Stimulated activated naive CD8-positive, alpha-beta T cell treated with anti-CD3 and anti-CD28 coated beads, Interleukin-15, Interleukin-2, amounts not matched to agents 100 ng/mL and 50 ng/mL, for 24 hours (primary cell): ENCODE measurements around the gene DPP3.
A peak's percentile ranks its signal among the peaks of the same experiment; 100 is the strongest.
"Not testable (repeated sequence)": the region's sequence is repeated elsewhere in the genome, so short reads cannot be mapped to it uniquely, and the experiment has no call there.

ENCODE experiments used
- H3K27ac Mint-ChIP-seq: one replicate; pipeline ENCODE4 v1.8.0; 2021; ENCODE audit warnings: mild to moderate bottlenecking, mixed read lengths
- H3K27me3 Mint-ChIP-seq: one replicate; pipeline ENCODE4 v1.8.0; 2021; ENCODE audit warnings: mixed read lengths
- H3K36me3 Mint-ChIP-seq: one replicate; pipeline ENCODE4 v1.8.0; 2021; ENCODE audit warnings: low read depth, mixed read lengths
- H3K4me1 Mint-ChIP-seq: one replicate; pipeline ENCODE4 v1.8.0; 2021; ENCODE audit warnings: low read depth, mixed read lengths
- H3K4me3 Mint-ChIP-seq: one replicate; pipeline ENCODE4 v1.8.0; 2021; ENCODE audit warnings: mild to moderate bottlenecking, mixed read lengths
- H3K9me3 Mint-ChIP-seq: one replicate; pipeline ENCODE4 v1.8.0; 2021; ENCODE audit warnings: mixed read lengths

DPP3 gene

GRCh38 chr11:66454247-66454646, 26.0 kb upstream of the DPP3 start:
- H3K27me3 Mint-ChIP-seq: peaks cover 4% of the 10 kb centered on the region
- H3K27ac Mint-ChIP-seq: peak overlapping the region; percentile 15
- H3K36me3 Mint-ChIP-seq: no peaks in the 10 kb centered on the region
- peaks cover 36% of the 10 kb centered on the region for H3K4me1 Mint-ChIP-seq
- no peak overlapping the region for H3K4me3 Mint-ChIP-seq
- no peaks in the 10 kb centered on the region for H3K9me3 Mint-ChIP-seq

DNA sequence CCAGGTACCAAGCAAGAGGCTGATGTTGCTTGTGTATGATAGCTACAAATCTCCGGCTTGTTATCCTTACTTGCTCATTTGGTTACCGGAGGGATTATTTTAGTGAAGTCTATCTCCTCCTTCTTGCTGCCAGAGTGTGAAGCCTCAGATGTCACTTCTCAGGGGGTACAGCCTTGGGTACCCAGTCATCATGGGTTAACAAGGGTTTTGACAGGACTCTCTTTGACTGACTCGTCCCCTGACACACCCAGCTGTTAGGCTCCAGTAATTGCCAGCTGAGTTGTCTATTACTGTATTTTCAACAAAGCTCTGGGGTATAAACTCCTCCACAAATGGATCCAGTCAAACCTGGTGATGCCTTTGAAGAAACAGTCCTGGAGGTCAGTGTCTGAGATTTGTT, 25.4 kb upstream of the DPP3 start:
- H3K4me3 Mint-ChIP-seq: no peak overlapping the region
- H3K36me3 Mint-ChIP-seq: no peaks in the 10 kb centered on the region
- no peaks in the 10 kb centered on the region for H3K9me3 Mint-ChIP-seq
- peaks cover 42% of the 10 kb centered on the region for H3K4me1 Mint-ChIP-seq
- peak overlapping the region; percentile 67 for H3K27ac Mint-ChIP-seq
- H3K27me3 Mint-ChIP-seq: peaks cover 4% of the 10 kb centered on the region

GRCh38 chr11:66457826-66458225, 22.4 kb upstream of the DPP3 start:
- Mint-ChIP-seq H3K27me3 (no peaks in the 10 kb centered on the region), H3K4me1 (peaks cover 46% of the 10 kb centered on the region), H3K4me3 (no peak overlapping the region), H3K36me3 (peaks cover 4% of the 10 kb centered on the region), H3K9me3 (peaks cover 8% of the 10 kb centered on the region), H3K27ac (peak overlapping the region; percentile 68)

- H3K27me3 Mint-ChIP-seq: no peaks in the 10 kb centered on the region
- H3K9me3 Mint-ChIP-seq: peaks cover 9% of the 10 kb centered on the region
- H3K36me3 Mint-ChIP-seq: peaks cover 4% of the 10 kb centered on the region
- H3K4me1 Mint-ChIP-seq: peaks cover 47% of the 10 kb centered on the region
- H3K27ac Mint-ChIP-seq: peak overlapping the region; percentile 78
- peak overlapping the region; percentile 15 for H3K4me3 Mint-ChIP-seq
Observed at GRCh38 chr11:66459138-66459778, 21.0 kb upstream of the DPP3 start.

DNA sequence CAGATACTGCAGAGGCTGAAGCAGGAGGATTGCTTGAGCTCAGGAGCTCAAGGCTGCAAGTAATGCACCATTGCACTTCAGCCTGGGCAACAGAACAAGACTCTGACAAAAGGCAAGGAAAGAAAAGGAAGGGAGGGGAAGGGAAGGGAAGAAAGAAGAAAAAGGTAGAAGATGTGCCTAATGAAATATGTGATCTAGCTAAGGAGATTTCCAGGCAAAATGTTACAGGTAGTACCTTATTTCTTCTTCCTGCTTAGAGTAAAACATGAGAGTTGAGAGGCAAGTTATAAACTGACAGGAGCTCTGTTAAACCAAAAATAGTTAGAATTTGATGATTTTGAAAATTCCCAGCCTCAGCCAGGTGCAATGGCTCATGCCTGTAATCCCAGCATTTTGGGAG, 18.2 kb upstream of the DPP3 start:
- Mint-ChIP-seq H3K36me3 (peaks cover 4% of the 10 kb centered on the region), H3K4me1 (peaks cover 49% of the 10 kb centered on the region), H3K27me3 (no peaks in the 10 kb centered on the region), H3K4me3 (no peak overlapping the region), H3K27ac (no peak overlapping the region), H3K9me3 (peaks cover 9% of the 10 kb centered on the region)

DNA sequence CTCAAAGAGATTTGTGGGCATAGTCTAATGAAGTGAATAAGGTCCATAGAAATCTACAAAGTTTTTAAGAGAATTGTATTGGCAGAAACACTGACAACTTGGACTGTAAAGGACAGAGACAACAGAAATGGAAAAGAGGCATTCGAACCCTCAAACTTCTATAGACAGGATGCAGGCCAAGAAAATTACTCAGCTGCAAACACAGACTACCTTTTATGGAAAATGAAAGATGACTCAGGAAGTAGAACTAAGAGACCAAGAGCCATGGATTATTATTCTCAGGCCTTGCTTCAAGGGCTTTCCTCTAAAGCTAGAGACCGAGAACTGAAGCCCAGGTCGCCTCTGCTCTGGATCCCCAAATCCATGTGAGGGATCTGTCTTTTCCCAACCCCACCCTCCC, 17.3 kb upstream of the DPP3 start:
- no peak overlapping the region for H3K4me3 Mint-ChIP-seq
- H3K27ac Mint-ChIP-seq: no peak overlapping the region
- H3K27me3 Mint-ChIP-seq: no peaks in the 10 kb centered on the region
- H3K9me3 Mint-ChIP-seq: peaks cover 9% of the 10 kb centered on the region
- peaks cover 4% of the 10 kb centered on the region for H3K36me3 Mint-ChIP-seq
- peaks cover 52% of the 10 kb centered on the region for H3K4me1 Mint-ChIP-seq

GRCh38 chr11:66464116-66464515, 16.1 kb upstream of the DPP3 start:
- not testable (repeated sequence) for H3K27me3 Mint-ChIP-seq, H3K4me3 Mint-ChIP-seq, H3K9me3 Mint-ChIP-seq, H3K27ac Mint-ChIP-seq, H3K36me3 Mint-ChIP-seq
- peaks cover 47% of the 10 kb centered on the region for H3K4me1 Mint-ChIP-seq

- Mint-ChIP-seq H3K4me3 (no peak overlapping the region), H3K27me3 (no peaks in the 10 kb centered on the region), H3K4me1 (peaks cover 40% of the 10 kb centered on the region), H3K9me3 (peaks cover 9% of the 10 kb centered on the region), H3K27ac (no peak overlapping the region), H3K36me3 (peaks cover 4% of the 10 kb centered on the region)
Observed at GRCh38 chr11:66464916-66465315, 15.3 kb upstream of the DPP3 start.

- Mint-ChIP-seq H3K9me3 (peaks cover 9% of the 10 kb centered on the region), H3K27ac (peak overlapping the region; percentile 49), H3K4me3 (peak overlapping the region; percentile 76), H3K4me1 (peaks cover 44% of the 10 kb centered on the region), H3K27me3 (no peaks in the 10 kb centered on the region), H3K36me3 (peaks cover 4% of the 10 kb centered on the region)
Observed at GRCh38 chr11:66465373-66466224, 14.6 kb upstream of the DPP3 start.

DNA sequence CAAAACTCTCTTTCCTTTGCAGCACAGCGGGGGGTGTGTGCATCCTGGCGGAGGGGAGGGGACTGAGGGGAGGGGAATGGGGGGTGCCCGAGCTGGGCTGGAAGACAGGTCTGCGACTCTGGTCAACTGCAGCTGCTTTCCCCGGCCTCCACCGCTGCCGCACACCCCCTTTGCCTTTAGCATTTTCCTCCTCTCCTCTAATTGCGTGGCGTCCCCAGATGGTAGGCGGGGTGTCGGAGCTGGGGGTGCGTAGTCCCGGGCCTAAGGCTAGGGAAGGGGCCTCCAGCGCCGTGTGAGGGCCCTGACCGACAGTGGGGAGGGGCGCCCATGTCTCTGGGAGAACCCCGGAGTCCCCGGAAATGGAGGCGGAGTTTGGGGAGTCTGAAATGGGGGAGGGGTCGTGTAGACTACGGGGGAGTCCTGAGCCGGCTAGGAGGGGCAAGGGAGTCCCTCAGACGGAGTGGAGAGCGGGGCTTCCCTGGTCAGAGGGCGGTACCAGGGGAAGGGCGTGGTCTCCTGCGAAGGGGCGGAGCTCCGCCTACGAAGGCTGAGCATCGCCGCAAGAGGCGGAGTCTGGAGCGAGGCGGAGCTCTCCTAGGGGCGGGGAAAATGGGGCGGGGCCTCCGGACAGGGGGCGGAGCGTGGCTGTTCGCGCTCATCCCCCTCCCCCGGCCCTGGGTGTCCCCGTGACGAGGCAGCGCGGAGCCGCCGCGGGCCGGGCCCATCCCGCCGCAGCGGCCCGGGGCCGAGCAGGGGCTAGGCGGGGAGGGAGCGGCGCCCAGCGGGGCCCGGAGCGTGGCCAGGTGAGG, 13.8 kb upstream of the DPP3 start, which contains the start of gene PELI3:
Gene PELI3, plus strand, starts transcription at position 681 of the 809 bp plus-strand sequence. CDS start 1,224 bp downstream, outside the sequence.
- Mint-ChIP-seq H3K36me3 (peaks cover 2% of the 10 kb centered on the region), H3K27me3 (no peaks in the 10 kb centered on the region), H3K9me3 (peaks cover 8% of the 10 kb centered on the region), H3K27ac (peak within 1 kb of the TSS; percentile 59), H3K4me1 (peaks cover 44% of the 10 kb centered on the region), H3K4me3 (peak within 1 kb of the TSS; percentile 86)

DNA sequence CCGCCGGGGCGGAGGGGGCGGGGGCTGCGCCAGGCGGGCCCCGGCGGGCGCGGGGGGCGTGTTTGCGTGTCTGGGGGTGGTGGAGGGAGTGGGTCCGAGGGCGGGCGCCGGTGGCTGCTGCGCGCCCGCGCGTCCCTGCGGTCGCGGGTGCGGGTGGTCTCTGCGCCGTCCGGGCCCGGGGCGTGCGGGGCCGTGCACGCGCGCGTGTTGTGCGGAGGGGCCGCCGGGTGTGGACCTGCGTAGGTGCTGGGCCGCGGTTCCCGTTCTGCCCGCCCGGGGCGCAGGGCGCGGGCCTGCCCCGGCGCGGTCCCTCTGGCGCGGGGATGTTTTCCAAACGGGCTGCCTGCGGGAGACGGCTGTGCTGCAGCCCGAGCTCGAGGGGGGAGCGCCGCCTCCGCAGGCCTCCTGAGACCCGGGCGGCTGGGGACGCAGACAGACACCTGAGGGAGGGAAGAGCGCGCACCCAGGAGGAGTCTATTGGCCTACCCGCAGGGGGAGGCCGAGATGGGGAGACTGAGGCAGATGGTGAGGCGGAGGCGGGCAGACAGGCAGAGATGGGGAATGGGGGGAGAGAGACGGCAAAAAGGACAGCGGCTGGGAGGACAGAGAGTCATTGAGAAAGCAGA, 13.1 kb upstream of the DPP3 start:
- Mint-ChIP-seq H3K27ac (peak overlapping the region; percentile 52), H3K36me3 (peaks cover 1% of the 10 kb centered on the region), H3K27me3 (no peaks in the 10 kb centered on the region), H3K9me3 (peaks cover 5% of the 10 kb centered on the region), H3K4me3 (peak overlapping the region; percentile 86), H3K4me1 (peaks cover 44% of the 10 kb centered on the region)

DNA sequence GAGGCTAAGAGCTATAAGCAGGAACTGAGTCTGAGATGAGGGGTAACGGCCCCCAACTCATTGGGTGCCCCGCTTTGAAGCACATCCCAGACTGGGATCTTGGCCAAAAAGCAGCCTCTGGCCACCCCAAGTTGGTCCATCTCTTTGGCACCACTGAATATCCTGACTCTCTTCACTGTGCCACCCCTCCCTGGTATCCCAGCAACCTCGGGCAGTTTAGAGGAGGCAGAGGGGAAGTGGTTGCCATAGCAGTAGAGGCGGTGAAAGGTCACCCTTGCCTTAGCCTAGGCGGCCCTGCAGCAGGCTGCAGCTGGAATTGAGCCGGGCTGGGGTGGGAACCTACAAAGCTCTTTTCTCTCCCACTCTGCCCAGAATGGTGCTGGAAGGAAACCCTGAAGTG, 12.5 kb upstream of the DPP3 start:
- Mint-ChIP-seq H3K9me3 (peaks cover 1% of the 10 kb centered on the region), H3K36me3 (peaks cover 3% of the 10 kb centered on the region), H3K27ac (peak overlapping the region; percentile 52), H3K27me3 (no peaks in the 10 kb centered on the region), H3K4me3 (peak overlapping the region; percentile 86), H3K4me1 (peaks cover 41% of the 10 kb centered on the region)

- H3K4me1 Mint-ChIP-seq: peaks cover 31% of the 10 kb centered on the region
- no peak overlapping the region for H3K4me3 Mint-ChIP-seq
- no peak overlapping the region for H3K27ac Mint-ChIP-seq
- no peaks in the 10 kb centered on the region for H3K27me3 Mint-ChIP-seq
- peaks cover 3% of the 10 kb centered on the region for H3K36me3 Mint-ChIP-seq
- no peaks in the 10 kb centered on the region for H3K9me3 Mint-ChIP-seq
Observed at GRCh38 chr11:66468691-66469090, 11.5 kb upstream of the DPP3 start.

GRCh38 chr11:66469441-66469840, 10.8 kb upstream of the DPP3 start:
- no peaks in the 10 kb centered on the region for H3K9me3 Mint-ChIP-seq
- no peak overlapping the region for H3K27ac Mint-ChIP-seq
- H3K4me3 Mint-ChIP-seq: no peak overlapping the region
- no peaks in the 10 kb centered on the region for H3K27me3 Mint-ChIP-seq
- peaks cover 3% of the 10 kb centered on the region for H3K36me3 Mint-ChIP-seq
- H3K4me1 Mint-ChIP-seq: peaks cover 31% of the 10 kb centered on the region
